Brain microvascular endothelial cell (primary cell): ENCODE data around the gene EIF4E2.

Experiments used
- DNase-seq: peaks from one replicate; pipeline ENCODE4 v3.0.0-alpha.2; 2020
- H3K27ac ChIP-seq: fragments of 250-450 bp; sonication (Bioruptor Pico); 2 replicates; pipeline ENCODE4 v1.5.1; 2020; ENCODE audit warnings: mild to moderate bottlenecking, moderate library complexity
- H3K27me3 ChIP-seq: fragments of 250-450 bp; sonication (Bioruptor Pico); replicated peaks from 2 replicates; pipeline ENCODE4 v1.5.1; 2020; ENCODE audit warnings: mild to moderate bottlenecking
- H3K36me3 ChIP-seq: fragments of 250-450 bp; sonication (Bioruptor Pico); replicated peaks from 2 replicates; pipeline ENCODE4 v1.5.1; 2020; ENCODE audit warnings: mild to moderate bottlenecking
- H3K4me3 ChIP-seq: 2 replicates; pipeline ENCODE4 v1.5.1; 2011; ENCODE audit warnings: low read depth, mild to moderate bottlenecking, control low read depth, low read length, moderate library complexity
- CTCF ChIP-seq: IDR thresholded peaks from 2 replicates; pipeline ENCODE4 v1.5.1; 2011; ENCODE audit warnings: low read depth, mild to moderate bottlenecking, moderate library complexity, low read length, control low read depth, inconsistent platforms; ENCODE audit errors: missing control alignments
- in situ Hi-C: cut with HindIII; loops from 2 replicates; pipeline ENCODE4 v1.10.0; 2017; ENCODE audit warnings: low sequenced_read_pairs, low pct_ligation_motif_present

EIF4E2 gene

GRCh38 chr2:232523402-232523681, 27.1 kb upstream of the EIF4E2 start:
- H3K36me3 ChIP-seq: no peaks in the 10 kb centered on the region
- in situ Hi-C loops: no loop called here
- no peak overlapping the region for H3K4me3 ChIP-seq
- TF ChIP-seq CTCF: no peak
- no peak overlapping the region for H3K27ac ChIP-seq
- H3K27me3 ChIP-seq: peaks cover 54% of the 10 kb centered on the region
- DNase-seq: no peak

DNA sequence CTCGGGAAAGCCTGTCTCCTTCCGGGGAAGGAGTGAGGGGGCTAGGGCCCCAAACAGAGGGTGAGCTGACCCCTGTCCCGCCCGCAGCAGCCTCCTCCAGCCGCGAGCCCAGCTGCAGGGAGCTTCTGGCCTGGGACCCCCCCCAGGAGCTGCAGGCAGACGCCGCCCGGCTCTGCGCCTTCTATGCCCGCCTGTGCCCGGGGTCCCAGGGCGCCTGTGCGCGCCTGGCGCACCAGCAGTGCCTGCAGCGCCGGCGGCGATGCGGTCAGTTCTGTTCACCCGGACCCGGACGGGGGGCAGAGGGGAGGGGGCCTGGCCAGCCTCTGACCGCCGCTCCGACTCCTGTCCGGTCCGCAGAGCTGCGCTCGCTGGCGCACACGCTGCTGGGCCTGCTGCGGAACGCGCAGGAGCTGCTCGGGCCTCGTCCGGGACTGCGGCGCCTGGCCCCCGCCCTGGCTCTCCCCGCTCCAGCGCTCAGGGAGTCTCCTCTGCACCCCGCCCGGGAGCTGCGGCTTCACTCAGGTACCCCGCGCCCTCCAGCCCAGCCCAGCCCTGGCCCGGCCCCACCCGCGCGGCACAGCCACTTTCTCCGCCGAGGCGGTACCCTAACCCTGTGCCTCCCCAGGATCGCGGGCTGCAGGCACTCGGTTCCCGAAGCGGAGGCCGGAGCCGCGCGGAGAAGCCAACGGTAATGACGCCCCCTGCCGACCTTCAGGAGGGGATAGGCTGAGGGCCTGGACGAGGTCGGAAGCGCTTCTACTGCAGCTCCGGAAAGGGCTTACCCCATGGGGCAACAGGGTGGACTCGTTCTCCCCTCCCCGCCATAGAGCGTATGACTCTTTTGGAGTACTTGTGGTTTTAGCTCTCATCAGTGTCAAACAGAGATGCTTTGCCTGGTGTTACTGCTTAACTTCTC, 26.5 kb upstream of the EIF4E2 start:
- Histone ChIP-seq H3K27ac (no peak overlapping the region), H3K36me3 (no peaks in the 10 kb centered on the region), H3K4me3 (no peak overlapping the region), H3K27me3 (peaks cover 51% of the 10 kb centered on the region)
- DNase-seq: no peak
- in situ Hi-C loops: no loop called here
- peak; percentile 48 for TF ChIP-seq CTCF

DNA sequence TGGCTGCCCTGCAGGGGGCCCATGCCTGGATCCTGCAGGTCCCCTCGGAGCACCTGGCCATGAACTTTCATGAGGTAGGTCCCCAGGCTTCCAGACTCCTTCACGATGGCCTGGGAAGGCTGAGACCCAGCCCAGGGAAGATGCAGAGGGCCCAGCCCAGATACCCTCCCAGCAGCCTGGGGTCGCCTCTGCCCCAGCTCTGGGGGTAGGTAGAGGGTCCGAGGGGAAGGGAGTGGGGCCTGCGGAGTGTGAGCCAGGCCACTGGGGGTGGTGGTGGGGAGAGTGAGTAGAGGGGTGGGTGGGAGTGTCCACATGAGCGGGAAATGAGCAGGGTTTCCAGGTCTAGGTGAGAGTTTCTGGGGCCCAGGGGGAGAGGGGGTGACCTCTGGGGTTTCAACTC, 25.7 kb upstream of the EIF4E2 start:
- in situ Hi-C loops: no loop called here
- Histone ChIP-seq H3K27ac (no peak overlapping the region), H3K36me3 (no peaks in the 10 kb centered on the region), H3K27me3 (peaks cover 45% of the 10 kb centered on the region), H3K4me3 (no peak overlapping the region)
- TF ChIP-seq CTCF: no peak
- DNase-seq: no peak

DNA sequence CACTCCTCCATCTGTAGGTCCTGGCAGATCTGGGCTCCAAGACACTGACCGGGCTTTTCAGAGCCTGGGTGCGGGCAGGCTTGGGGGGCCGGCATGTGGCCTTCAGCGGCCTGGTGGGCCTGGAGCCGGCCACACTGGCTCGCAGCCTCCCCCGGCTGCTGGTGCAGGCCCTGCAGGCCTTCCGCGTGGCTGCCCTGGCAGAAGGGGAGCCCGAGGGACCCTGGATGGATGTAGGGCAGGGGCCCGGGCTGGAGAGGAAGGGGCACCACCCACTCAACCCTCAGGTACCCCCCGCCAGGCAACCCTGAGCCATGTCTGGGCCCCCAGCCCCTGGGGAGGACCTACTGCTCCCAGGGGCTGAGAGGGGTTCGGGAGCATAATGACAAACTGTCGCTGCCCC, 25.3 kb upstream of the EIF4E2 start:
- in situ Hi-C loops: no loop called here
- Histone ChIP-seq H3K27me3 (peaks cover 45% of the 10 kb centered on the region), H3K27ac (no peak overlapping the region), H3K4me3 (no peak overlapping the region), H3K36me3 (no peaks in the 10 kb centered on the region)
- DNase-seq: no peak
- TF ChIP-seq CTCF: no peak

DNA sequence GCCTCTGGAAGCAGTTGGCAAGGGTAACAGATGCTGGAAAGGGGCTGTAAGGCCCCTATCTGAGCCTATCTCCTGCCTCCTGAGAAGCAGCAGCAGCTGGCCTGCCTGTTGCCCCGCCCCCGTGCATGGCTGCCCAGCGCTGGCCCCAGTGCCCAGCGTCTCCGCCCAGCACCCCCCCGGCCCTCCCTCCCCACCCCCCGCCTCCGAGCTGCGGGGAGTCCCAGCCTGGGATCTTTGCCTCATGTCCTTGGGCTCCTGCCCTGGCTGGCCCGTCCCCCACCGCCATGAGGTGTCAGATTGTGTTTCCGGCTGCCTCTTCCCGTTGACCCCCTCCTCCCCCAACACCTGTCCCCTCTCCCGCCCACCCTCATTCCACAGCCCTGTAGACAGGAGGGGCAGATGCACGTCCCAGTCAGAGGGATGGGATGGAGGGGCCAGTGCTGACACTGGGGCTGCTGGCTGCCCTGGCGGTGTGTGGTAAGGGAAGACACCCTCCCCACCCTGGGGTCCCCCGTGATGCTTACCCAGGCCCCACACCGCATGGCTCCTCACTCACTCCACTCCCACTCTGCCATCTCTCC, 24.6 kb upstream of the EIF4E2 start, which contains the start of gene CHRND:
Gene CHRND, plus strand, starts transcription at position 370 of the 581 bp plus-strand sequence. Its CDS starts 56 bp downstream, at position 426.
- DNase-seq: no peak
- Histone ChIP-seq H3K27me3 (peaks cover 39% of the 10 kb centered on the region), H3K36me3 (no peaks in the 10 kb centered on the region), H3K27ac (no peak within 1 kb of the TSS), H3K4me3 (no peak within 1 kb of the TSS)
- in situ Hi-C loops: no loop called here
- TF ChIP-seq CTCF: no peak
